Stimulated activated CD8-positive, alpha-beta memory T cell treated with anti-CD3 and anti-CD28 coated beads, Interleukin-7, amount 100 ng/mL, for 4 hours (primary cell): ENCODE measurements around the gene PRUNE1.

Experiments used
- DNase-seq, 2 donors: peaks; one replicate each; pipeline ENCODE4 v3.0.0-alpha.2; 2020; ENCODE audit warnings: low read depth in 2 of 2

The PRUNE1 gene

DNA sequence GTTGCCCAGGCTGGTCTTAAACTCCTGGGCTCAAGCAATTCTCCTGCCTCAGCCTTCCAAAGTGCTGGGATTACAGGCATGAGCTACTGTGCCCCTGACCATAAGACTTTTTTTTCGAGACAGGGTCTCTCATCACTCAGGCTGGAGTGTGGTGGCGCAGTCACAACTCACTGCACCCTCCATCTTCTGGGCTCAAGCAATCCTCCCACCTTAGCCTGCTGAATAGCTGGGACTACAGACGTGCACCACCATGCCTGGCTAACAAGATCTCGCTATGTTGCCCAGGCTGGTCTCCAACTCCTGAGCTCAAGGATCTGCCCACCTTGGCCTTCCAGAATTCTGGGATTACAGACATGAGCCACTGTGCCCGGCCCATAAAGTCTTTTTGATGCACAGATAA, 41.2 kb downstream of the PRUNE1 start:
- DNase-seq, result no peak

DNA sequence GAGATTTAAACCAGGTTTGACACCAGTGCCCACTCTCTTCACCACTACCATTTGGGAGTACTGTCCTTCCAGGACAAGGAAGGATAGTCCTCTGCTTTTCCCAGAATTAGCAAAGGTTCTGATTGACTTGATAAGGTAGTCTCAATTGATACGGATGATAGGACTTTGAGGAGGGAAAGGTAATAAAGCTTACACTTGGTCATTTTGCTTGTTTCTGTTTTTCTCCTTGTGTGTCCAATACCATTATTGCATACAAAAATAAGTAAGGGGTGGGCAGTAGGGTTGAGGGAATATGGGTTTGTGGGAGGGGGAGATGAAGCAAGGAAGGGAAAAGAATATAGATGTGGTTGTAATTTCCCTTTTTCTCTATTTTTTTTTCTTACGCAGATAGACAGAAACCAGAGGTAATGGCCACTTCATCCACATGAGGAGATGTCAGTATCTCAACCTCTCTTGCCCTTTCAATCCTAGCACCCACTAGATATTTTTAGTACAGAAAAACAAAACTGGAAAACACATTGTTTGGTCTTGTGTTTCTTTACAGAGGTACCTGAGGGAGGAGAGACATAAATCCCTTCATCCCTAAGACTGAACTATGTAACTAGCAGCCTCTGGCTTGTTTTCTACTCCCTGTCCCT, 41.9 kb downstream of the PRUNE1 start:
- no peak for DNase-seq

DNA sequence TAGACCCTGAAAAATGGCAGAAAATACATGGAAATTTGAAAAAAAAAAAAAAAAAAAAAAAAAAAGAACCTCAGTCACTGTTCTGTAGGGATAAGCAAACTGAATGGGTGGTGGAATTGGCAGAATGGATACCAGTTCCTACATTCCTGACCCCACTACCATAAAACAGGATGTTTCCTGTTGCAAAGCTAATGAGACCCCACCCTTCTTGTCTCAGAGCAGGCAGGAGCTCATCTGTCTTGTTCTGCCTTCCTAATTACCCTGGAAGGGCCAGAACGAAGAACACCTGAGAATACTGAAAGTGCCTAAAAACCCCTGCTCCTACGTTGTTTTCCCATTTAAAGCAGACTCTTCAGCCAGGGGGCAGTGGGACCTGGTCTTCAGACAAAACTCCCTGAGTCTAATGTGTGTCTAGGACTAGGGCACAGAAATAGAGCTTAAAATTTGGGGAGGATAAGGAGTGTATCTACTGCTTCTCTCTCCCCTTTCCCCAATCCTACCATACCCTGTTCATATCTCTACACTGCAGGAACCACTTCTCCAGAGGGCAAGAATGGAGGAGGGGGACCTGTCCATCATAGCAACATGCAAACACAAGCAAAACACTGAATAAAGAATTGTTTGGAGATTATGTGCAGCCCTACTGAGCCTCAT, 43.2 kb downstream of the PRUNE1 start:
- DNase-seq, result no peak

DNA sequence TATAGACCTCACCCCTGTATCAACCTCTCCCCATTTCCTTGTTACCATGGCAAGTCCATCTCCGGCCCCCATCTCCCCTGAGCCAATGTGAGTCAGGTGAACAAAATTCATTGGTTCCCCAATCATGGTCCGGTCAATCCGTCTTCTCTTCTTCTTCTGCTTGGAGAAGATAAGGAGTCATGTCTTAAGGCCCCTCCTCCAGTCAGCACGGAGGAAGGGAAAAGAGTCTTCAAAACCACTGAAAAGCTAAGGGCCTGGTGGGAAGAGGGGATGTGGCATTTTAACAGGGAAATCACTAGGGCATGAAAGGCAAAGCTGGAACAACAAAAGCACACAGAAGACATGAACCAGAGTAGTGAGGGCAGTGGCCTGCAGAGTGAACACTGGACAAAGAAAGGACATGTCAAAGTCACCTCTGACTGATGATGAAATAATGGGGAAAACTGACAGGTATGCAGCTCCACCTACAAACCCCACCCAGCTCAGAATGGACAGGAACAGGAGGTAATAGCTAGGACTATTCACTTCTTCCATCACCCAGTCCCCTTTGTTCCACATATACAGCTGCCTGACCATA, 46.8 kb downstream of the PRUNE1 start:
- no peak for DNase-seq

DNA sequence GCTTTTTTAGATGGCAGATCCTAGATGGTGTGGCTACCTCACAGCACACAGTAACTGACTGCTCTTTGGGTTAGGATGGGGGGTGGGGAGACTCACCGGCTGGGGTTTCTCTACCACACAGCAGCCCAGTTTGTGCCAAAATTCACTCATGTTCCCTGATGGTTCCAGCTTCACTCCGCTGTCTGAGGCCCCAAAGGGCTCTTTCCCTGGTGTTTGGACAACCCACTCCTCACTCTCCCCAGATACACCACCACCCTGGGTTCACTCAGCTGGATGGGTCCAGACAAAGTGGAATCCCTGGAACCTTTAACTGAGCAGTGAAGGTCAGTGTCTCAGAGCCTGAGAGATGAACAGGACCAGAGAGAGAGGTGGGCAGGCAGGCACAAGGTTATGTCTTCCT, 47.3 kb downstream of the PRUNE1 start:
- no peak for DNase-seq

DNA sequence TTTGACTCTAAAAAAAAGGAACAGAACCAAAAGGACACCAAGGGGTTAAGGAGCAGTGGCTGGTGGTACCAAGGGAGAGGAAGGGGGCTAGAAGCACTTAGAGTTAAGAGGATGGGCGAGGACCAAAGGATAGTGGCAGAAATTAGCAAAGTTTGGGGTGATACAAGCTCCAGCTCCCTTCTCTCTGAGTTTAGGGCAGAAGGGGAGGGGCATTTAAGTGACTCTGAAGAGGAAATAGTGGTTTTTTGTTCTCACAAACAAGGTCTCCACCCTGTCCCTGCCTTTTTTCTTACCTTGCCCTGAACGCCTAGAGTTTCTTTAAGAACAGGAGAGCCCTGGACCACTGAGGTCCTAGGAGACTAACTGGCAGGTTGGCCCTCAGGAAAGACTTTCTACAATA, 47.9 kb downstream of the PRUNE1 start:
- DNase-seq, result no peak

DNA sequence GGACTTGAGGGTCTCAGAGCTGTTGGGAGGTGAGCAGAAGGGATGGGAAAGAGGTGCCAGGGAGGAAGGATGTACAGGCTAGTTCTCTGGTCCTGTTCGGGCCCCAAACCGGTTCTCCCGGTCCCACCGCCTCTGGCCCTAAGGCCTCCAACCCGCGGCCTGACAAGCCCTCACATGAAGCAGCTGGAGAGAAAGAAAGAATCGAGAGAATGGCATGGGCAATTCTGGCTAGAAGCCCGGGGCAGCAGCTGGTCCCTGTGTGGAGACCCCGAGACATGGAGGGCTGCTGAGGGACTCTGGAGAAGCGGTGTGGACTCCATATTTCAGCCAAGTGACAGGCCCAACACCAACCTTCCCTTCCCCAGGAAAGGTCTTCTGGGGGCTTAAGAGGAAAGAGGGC, 50.4 kb downstream of the PRUNE1 start:
- no peak for DNase-seq

DNA sequence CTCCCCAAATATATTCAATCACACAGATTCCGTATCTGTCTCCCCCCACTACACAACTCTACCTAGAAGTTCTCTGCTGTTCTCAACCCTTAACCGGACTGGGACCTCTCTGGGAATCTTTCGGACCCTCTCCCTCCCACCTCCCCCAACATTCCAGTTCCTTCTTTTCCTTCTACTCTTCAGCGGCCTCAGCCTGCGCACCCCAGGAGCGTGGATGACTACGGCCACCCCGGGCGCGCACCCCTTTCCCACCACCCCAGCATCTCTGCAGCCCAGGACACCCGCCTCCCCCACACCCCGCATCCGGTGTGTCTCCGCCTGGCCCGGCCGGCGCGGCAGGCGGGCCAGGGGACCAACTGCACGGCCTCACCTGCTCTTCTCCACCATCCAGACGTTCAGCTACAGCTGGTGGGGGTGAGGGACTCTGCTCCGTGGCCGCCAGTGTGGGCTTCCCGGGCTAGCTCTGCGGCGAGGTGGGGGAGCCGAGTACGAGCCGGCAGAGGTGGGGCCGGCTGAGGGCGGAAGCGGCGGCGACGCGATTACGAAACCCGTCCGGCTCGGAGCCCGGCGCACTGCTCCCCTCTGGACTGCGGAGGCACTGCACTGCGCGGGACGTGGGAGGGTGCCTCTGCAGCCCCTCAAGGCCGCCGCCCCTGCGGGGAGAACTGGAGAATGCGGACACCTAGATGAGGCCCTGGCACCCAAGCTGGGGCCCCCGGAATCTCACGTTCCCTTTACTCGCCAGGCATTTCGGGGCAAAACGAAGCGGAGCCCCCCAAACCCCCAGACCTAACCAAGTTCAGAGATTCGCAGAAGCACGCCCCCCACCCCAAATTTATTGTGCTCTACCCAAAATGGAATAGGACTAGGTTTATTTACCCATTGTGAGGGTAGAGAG, 51.1 kb downstream of the PRUNE1 start, which contains the start of gene CDC42SE1:
Gene CDC42SE1, minus strand, starts transcription at position 514 of the 898 bp plus-strand sequence. CDS start 3,892 bp downstream, outside the sequence.
- peak; percentile 61 to 82 for DNase-seq

DNA sequence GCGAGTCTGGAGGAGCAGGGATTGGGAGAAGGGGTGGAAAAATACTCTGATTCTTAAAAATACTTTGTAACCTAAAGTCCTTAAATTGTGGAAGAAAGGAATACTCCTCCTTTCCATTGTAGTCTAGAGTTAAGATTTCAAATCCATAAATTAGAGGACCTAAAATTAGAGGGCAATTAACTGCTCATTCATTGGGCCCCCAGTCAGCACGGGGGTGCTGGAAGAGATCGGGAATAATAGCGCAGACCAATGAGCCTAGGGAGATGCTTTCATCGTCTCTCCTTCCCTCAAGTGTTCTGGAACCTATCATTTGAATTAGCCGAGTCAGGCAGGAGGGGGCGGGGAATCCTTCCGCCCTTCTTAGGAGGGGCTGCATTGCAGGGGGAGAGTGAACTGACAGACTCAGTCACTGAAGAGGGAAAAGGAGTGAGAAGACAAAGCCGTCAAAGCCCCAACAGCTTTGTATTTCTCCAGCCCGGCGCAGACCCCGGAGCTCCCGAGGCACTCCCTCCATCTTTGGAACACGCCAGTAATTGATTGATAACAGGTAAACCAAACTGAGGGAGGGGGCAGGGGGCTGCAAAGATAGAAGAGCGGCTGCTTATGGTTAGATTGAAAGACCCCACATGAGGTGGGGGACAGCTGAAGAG, 51.9 kb downstream of the PRUNE1 start, which contains the start of gene MLLT11:
Gene MLLT11, plus strand, starts transcription at position 391 of the 650 bp plus-strand sequence. CDS start 6,828 bp downstream, outside the sequence.
- no peak for DNase-seq

DNA sequence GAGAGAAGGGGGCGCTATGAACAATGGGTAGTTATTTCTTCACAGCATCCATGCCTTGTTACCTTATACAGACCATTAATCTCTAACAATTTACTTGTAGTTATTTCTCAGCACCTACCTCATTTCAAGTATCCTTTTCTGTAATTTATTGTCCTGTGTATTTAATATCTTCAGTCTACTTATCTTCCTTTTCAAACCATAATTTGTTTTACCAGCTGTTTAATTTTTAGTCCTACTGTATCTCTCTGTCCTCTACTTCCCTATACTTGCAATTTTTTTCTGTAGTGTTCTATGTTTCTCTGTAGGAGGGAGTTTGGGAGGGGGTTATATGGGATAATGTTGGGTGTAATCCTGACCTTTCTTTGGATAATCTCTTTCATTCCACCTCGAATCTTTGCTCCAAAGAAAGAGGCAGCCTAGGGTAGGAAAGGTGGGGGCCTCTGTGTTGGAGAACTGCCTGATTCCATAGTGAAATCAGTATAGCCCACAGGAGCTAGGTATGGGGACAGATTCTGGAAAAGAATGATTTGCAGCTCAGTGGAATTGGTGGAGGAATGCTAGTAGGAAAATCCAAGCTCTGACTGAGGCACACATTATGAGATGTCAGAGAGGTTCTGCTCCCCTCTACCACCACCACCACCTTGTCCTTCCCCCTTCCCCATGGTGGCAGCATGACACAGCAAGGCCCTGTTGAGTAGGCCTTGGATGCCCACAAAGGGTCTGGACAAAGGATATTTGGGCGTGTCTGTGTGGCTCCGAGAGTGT, 52.6 kb downstream of the PRUNE1 start:
- DNase-seq, result no peak

DNA sequence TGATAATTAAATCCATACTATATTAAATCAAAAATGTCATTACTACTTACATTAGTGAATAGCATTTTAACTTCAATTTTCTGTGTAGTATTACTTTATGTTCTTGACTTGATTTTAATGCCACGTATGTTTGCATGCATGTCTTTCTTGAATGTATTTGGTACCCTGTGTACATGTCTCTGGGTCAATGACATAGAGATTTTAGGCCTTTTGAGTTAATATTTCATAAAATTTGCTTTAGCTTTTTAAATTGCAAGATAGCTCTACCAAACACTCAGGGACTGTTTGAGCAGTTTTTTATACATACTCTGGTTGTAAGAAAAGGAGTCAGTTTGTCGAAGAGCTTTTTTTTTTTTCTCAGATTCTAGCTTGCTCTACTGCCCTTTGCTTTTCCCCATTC, 53.5 kb downstream of the PRUNE1 start:
- no peak for DNase-seq

DNA sequence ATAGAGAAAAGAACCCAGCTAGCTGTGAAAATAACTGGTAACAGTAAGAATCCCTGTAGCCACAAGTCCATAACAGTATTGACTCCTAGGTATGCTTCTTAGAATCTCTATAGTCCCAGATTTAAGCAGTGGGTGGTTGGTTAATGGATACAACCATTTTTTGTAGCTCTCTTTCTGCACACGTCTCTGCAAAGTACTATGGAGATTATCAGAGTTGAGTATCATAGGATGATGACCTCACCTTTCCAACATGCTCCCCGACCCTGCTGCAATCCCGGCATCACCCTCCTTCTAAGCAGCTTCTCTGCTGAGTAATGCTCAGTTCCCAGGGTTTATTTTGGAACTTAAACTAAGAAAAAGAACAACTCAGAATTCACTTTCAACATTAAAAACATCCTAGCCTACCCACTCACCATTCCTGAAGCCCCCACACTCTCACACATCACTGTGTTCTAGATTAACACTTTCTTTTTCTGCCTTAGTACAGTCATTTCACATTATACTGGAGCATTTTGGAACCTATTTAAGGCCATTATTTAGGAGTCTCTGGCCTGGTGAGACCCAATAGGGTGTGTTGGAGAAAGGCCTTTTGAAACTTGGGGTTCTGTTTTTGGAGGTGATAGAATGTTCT, 54.6 kb downstream of the PRUNE1 start:
- no peak for DNase-seq

DNA sequence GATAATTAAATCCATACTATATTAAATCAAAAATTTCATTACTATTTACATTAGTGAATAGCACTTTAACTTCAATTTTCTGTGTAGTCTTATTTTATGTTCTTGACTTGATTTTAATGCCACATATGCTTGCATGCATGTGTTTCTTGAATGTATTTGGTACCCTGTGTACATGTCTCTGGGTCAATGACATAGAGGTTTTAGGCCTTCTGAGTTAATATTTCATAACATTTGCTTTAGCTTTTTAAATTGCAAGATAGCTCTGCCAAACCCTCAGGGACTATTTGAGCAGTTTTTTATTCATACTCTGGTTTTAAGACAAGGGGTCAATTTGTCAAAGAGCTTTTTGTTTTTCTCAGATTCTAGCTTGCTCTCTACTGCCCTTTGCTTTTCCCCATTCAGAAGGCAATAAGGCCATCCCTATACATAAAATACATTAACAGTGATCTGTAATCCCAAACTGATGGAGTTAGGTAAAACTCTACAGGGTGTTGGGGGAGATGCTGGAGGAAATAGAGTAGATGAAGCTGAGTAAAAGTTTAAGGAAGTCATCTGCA, 56.9 kb downstream of the PRUNE1 start:
- no peak for DNase-seq

DNA sequence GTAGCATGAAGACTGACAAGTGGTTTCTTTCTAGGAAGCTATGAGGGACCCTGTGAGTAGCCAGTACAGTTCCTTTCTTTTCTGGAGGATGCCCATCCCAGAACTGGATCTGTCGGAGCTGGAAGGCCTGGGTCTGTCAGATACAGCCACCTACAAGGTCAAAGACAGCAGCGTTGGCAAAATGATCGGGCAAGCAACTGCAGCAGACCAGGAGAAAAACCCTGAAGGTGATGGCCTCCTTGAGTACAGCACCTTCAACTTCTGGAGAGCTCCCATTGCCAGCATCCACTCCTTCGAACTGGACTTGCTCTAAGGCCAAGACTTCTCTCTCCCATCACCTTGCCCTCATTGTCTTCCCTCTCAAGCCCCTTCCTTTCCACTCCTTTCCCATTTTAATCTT, 58.9 kb downstream of the PRUNE1 start:
- DNase-seq, result no peak

DNA sequence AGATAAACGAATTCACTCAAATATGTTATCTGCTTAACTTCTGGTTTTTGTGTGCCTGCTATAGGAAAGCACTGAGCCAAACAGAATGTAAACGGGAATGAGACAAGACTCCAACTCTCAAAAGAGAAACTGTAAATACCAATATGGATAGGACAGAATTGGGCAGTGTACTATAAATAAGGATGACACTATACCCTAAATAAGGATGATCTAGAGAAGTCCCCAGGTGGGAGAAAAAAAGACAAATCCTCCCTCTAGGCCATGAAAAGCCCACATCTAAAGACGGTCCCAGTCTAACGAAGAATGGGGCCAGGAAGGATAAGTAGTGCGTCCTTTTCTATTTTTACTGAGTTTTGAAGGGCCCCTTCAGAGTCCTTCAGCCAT, 60.8 kb downstream of the PRUNE1 start:
- no peak for DNase-seq

DNA sequence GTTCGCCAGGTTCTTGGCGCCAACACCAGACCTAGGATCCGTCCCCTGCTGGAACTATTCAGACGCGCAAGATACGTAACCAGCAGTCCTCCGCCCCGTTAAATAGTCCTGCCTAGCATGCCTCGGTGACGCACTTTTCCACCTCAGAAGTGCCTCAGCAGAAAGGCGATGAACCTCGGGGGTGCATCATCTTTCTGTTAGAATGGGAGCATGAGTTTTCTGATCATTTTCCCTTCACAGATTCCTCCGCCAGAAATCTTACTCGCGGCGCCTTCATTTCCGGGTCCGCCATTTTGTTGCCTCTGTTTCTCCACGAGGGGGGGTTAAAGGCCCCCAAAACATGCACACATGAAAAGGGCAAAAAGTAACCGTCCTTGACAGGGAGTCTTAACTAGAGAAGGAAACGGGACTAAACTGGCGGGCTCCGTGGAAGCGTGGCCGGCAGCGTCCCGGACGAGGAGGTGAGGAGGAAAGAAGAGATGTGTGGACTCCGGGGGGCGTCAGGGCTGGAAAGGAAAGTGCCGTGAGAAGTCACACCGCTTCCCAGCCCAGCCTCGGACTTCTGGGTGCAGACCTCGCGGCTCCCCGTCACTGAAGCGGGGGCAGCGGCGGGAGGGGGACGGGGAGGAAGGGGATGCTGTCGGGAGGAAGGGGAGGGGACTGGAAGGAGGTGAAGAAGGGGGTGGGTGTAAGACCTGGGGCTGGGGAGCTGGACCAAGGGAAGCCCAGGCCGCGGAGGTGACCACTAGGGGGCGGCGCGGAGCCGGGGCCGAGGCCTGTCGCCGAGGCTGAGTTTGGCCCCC, 62.4 kb downstream of the PRUNE1 start, which contains the start of gene GABPB2:
Gene GABPB2, plus strand, starts transcription at position 288 of the 803 bp plus-strand sequence. CDS start 17,429 bp downstream, outside the sequence.
- DNase-seq, result peak; percentile 69 to 73

DNA sequence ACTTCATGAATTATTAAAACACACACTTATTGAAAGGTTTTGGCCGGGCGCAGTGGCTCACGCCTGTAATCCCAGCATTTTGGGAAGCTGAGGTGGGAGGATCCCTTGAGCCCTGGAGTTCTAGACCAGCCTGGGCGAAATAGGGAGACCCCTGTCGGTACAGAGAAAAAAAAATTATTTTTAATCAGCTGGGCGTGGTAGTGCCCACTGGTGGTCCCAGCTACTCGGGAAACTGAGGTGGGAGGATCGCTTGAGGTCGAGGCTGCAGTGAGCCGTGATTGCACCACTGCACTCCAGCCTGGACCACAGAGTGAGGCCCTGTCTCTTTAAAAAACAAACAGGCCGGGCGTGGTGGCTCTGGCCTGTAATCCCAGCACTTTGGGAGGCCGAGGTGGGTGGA, 64.0 kb downstream of the PRUNE1 start:
- no peak for DNase-seq
